ENCODE measurements around the gene DHRS1.

DNA sequence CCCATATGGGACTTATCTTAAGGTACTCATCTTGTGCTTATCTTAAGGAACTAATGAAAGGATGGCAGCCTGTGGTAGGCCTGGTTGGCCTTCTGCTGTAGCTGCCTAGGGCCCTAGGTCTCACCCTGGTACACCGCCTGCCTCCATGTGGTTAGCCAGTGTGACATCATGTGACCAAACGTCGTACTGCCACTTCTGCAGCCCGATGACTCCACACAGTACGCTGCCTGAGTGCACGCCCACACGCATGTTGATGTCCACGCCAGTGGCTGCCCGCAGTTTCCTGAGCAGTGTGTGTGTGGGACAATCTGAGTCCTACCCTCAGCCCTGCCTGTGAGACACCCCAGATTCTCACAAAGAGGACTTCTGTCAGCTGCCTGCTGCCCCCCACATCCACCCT, 30.2 kb upstream of the DHRS1 start:
- TF ChIP-seq CTCF (tag by site-specific recombination; IDR thresholded peaks at IDR 0.05) (no peak), ZNF629 (tag by site-specific recombination; IDR thresholded peaks at IDR 0.05) (no peak), ZNF175 (tag by site-specific recombination; IDR thresholded peaks at IDR 0.05) (no peak), ZNF211 (tag by site-specific recombination; IDR thresholded peaks at IDR 0.05; ENCODE audit: low read depth) (no peak), ZNF391 (tag by site-specific recombination; IDR thresholded peaks at IDR 0.05; ENCODE audit: borderline replicate concordance, low read depth) (no peak), ZNF302 (tag by site-specific recombination; IDR thresholded peaks at IDR 0.05; ENCODE audit: low read depth) (no peak)
- TF ChIP-seq, protein P1, sequence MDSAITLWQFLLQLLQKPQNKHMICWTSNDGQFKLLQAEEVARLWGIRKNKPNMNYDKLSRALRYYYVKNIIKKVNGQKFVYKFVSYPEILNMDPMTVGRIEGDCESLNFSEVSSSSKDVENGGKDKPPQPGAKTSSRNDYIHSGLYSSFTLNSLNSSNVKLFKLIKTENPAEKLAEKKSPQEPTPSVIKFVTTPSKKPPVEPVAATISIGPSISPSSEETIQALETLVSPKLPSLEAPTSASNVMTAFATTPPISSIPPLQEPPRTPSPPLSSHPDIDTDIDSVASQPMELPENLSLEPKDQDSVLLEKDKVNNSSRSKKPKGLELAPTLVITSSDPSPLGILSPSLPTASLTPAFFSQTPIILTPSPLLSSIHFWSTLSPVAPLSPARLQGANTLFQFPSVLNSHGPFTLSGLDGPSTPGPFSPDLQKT (IDR thresholded peaks at IDR 0.05; ENCODE audit: borderline replicate concordance, low read depth, low read length): no peak

Data from HEK293 (cell line).